IMR-90 (cell line): ENCODE measurements around the gene ACAP1. TPM values are rescaled to one million over a fixed set of nuclear protein-coding genes. Genes with fewer than 3 reads are reported as not detected.

Experiments used
- ATAC-seq: fragments of 200-7000 bp; cut with Tn5 transposase; 2 replicates; pipeline ENCODE4 v1.9.1; 2020; ENCODE audit warnings: low read depth, mild to moderate bottlenecking, moderate library complexity
- BruUV-seq: library from RNA; stranded (reverse); fragments of 400-500 nt; replicated peaks from 2 replicates; lab custom pipeline; 2021; lab: Mats Ljungman, UMichigan
- CTCF ChIA-PET: fragments of 300-600 bp; formaldehyde crosslinking; extraction: SDS; loops from one replicate; lab custom pipeline; 2021; ENCODE audit warnings: antibody characterized with exemption; lab: Yijun Ruan, JAX
- POLR2A ChIA-PET: fragments of 300-600 bp; sonication (Branson Sonifier 250); formaldehyde crosslinking; loops from one replicate; lab custom pipeline; 2022; ENCODE audit warnings: antibody characterized with exemption; ENCODE audit not compliant: unreplicated experiment; lab: Charles Lee
- DNase-seq: peaks from one replicate; pipeline ENCODE4 v3.0.0; 2013
- H2AFZ ChIP-seq: replicated peaks from 2 replicates; pipeline ENCODE3; 2013; ENCODE audit warnings: low read length, mild to moderate bottlenecking; ENCODE audit not compliant: poor library complexity
- H2AK5ac ChIP-seq: 2 replicates; pipeline ENCODE4 v1.6.1; 2013; ENCODE audit warnings: low read depth, low read length, inconsistent platforms
- H2AK9ac ChIP-seq: replicated peaks from 2 replicates; pipeline ENCODE3; 2013; ENCODE audit warnings: mild to moderate bottlenecking, low read depth, low read length, moderate library complexity; ENCODE audit not compliant: poor library complexity
- H2BK120ac ChIP-seq: 2 replicates; pipeline ENCODE4 v1.6.1; 2013; ENCODE audit warnings: low read depth, low read length, inconsistent platforms
- H2BK15ac ChIP-seq: 3 replicates; pipeline ENCODE4 v1.6.1; 2013; ENCODE audit warnings: low read depth, low read length, inconsistent platforms
- H2BK20ac ChIP-seq: 2 replicates; pipeline ENCODE4 v1.6.1; 2013; ENCODE audit warnings: low read depth, mild to moderate bottlenecking, inconsistent platforms, low read length, moderate library complexity
- H2BK5ac ChIP-seq: 2 replicates; pipeline ENCODE4 v1.6.1; 2013; ENCODE audit warnings: mild to moderate bottlenecking, low read depth, low read length, inconsistent platforms; ENCODE audit not compliant: poor library complexity, severe bottlenecking
- H3K14ac ChIP-seq: replicated peaks from 2 replicates; pipeline ENCODE4 v1.6.1; 2013; ENCODE audit warnings: low read depth, low read length, inconsistent platforms
- H3K18ac ChIP-seq: 2 replicates; pipeline ENCODE4 v1.6.1; 2013; ENCODE audit warnings: low read depth, low read length, control low read depth
- H3K23ac ChIP-seq: 2 replicates; pipeline ENCODE4 v1.6.1; 2013; ENCODE audit warnings: low read depth, low read length, inconsistent platforms
- H3K27ac ChIP-seq: 2 replicates; pipeline ENCODE4 v1.5.1; 2013; ENCODE audit warnings: mild to moderate bottlenecking, control low read depth, low read length; ENCODE audit not compliant: insufficient read depth
- H3K27me3 ChIP-seq: 2 replicates; pipeline ENCODE4 v1.6.1; 2013; ENCODE audit warnings: low read length; ENCODE audit not compliant: control insufficient read depth, insufficient read depth
- H3K36me3 ChIP-seq: 2 replicates; pipeline ENCODE4 v1.6.1; 2013; ENCODE audit warnings: low read length, mixed read lengths; ENCODE audit not compliant: control insufficient read depth, insufficient read depth
- H3K4ac ChIP-seq: 2 replicates; pipeline ENCODE4 v1.6.1; 2013; ENCODE audit warnings: low read depth, low read length, inconsistent platforms
- H3K4me1 ChIP-seq: 2 replicates; pipeline ENCODE4 v1.6.1; 2013; ENCODE audit warnings: low read length, mixed read lengths; ENCODE audit not compliant: control insufficient read depth, insufficient read depth
- H3K4me2 ChIP-seq: 2 replicates; pipeline ENCODE4 v1.6.1; 2013; ENCODE audit warnings: low read depth, mild to moderate bottlenecking, control low read depth, low read length, moderate library complexity
- H3K4me3 ChIP-seq: 2 replicates; pipeline ENCODE4 v1.5.1; 2013; ENCODE audit warnings: low read depth, mild to moderate bottlenecking, control low read depth, low read length, moderate library complexity; ENCODE audit not compliant: insufficient read depth
- H3K56ac ChIP-seq: 2 replicates; pipeline ENCODE4 v1.6.1; 2013; ENCODE audit warnings: low read length, inconsistent platforms; ENCODE audit not compliant: insufficient read depth; ENCODE audit errors: extremely low read depth
- H3K79me1 ChIP-seq, 2 experiments: 2 replicates each; pipeline ENCODE4 v1.6.1; 2013; ENCODE audit warnings: low read length in 2 of 2, inconsistent platforms in 1 of 2, low read depth in 1 of 2
- H3K9ac ChIP-seq: 2 replicates; pipeline ENCODE4 v1.6.1; 2013; ENCODE audit warnings: low read depth, low read length, control low read depth
- H3K9me1 ChIP-seq: 2 replicates; pipeline ENCODE4 v1.6.1; 2013; ENCODE audit warnings: low read length, inconsistent platforms; ENCODE audit not compliant: insufficient read depth
- H3K9me3 ChIP-seq: 2 replicates; pipeline ENCODE4 v1.6.1; 2013; ENCODE audit warnings: low read length; ENCODE audit not compliant: control insufficient read depth, insufficient read depth
- H4K20me1 ChIP-seq: 2 replicates; pipeline ENCODE4 v1.6.1; 2013; ENCODE audit warnings: low read length, inconsistent platforms; ENCODE audit not compliant: insufficient read depth
- H4K5ac ChIP-seq: 2 replicates; pipeline ENCODE4 v1.6.1; 2013; ENCODE audit warnings: mild to moderate bottlenecking, low read depth, low read length, control low read depth
- H4K8ac ChIP-seq, 2 experiments: 2 replicates each; pipeline ENCODE4 v1.6.1; 2013; ENCODE audit warnings: low read depth in 2 of 2, low read length in 2 of 2, control low read depth in 1 of 2, inconsistent platforms in 1 of 2
- H4K91ac ChIP-seq: 2 replicates; pipeline ENCODE4 v1.6.1; 2013; ENCODE audit warnings: low read depth, low read length, inconsistent platforms; ENCODE audit not compliant: insufficient read depth
- BHLHE40 ChIP-seq: fragments of 150-350 bp; IDR thresholded peaks from 2 replicates; pipeline ENCODE4 v1.6.1; 2016; ENCODE audit warnings: mild to moderate bottlenecking, low read depth, low read length
- CEBPB ChIP-seq: IDR thresholded peaks from 2 replicates; pipeline ENCODE4 v1.6.1; 2012; ENCODE audit warnings: low read depth, low read length, improper control_type of control experiment
- CHD1 ChIP-seq: IDR thresholded peaks from 2 replicates; pipeline ENCODE4 v1.6.1; 2012; ENCODE audit warnings: low read depth, low read length, improper control_type of control experiment
- CTCF ChIP-seq: conservative IDR thresholded peaks from 2 replicates; pipeline ENCODE4 v1.5.1; 2012; ENCODE audit warnings: mild to moderate bottlenecking, low read depth, low read length, improper control_type of control experiment
- ELK1 ChIP-seq: fragments of 150-350 bp; IDR thresholded peaks from 2 replicates; pipeline ENCODE4 v1.6.1; 2016; ENCODE audit warnings: low read depth, mild to moderate bottlenecking, low read length, moderate library complexity, borderline replicate concordance
- FOS ChIP-seq: fragments of 150-350 bp; IDR thresholded peaks from 2 replicates; pipeline ENCODE4 v1.6.1; 2016; ENCODE audit warnings: low read depth, low read length
- MAFK ChIP-seq: IDR thresholded peaks from 2 replicates; pipeline ENCODE4 v1.6.1; 2012; ENCODE audit warnings: low read depth, low read length, improper control_type of control experiment
- MAZ ChIP-seq: IDR thresholded peaks from 2 replicates; pipeline ENCODE4 v1.6.1; 2012; ENCODE audit warnings: low read depth, mild to moderate bottlenecking, low read length, improper control_type of control experiment, moderate library complexity, borderline replicate concordance
- MXI1 ChIP-seq: IDR thresholded peaks from 2 replicates; pipeline ENCODE4 v1.6.1; 2012; ENCODE audit warnings: low read depth, mild to moderate bottlenecking, low read length, moderate library complexity, borderline replicate concordance
- NFE2L2 ChIP-seq: fragments of 150-350 bp; IDR thresholded peaks from 2 replicates; pipeline ENCODE4 v1.6.1; 2016; ENCODE audit warnings: low read depth, mild to moderate bottlenecking, low read length
- POLR2A ChIP-seq: IDR thresholded peaks from 2 replicates; pipeline ENCODE4 v1.6.1; 2012; ENCODE audit warnings: mild to moderate bottlenecking, low read depth, low read length
- RAD21 ChIP-seq: IDR thresholded peaks from 2 replicates; pipeline ENCODE4 v1.6.1; 2012; ENCODE audit warnings: low read length, improper control_type of control experiment
- RCOR1 ChIP-seq: IDR thresholded peaks from 2 replicates; pipeline ENCODE4 v1.6.1; 2012; ENCODE audit warnings: mild to moderate bottlenecking, low read length, improper control_type of control experiment; ENCODE audit not compliant: insufficient replicate concordance
- RFX5 ChIP-seq: IDR thresholded peaks from 2 replicates; pipeline ENCODE4 v1.8.0; 2012; ENCODE audit warnings: low read depth, mild to moderate bottlenecking, low read length, moderate library complexity
- SMC3 ChIP-seq: fragments of 150-350 bp; IDR thresholded peaks from 2 replicates; pipeline ENCODE4 v1.6.1; 2016; ENCODE audit warnings: low read depth, mild to moderate bottlenecking, antibody characterized with exemption, low read length, moderate library complexity
- WGBS, 2 experiments: methylation state at CpG; one replicate each; pipeline versions ENCODE4 v1.1.5 to v1.1.7; 2013; ENCODE audit warnings: missing lambda C conversion rate in 2 of 2; ENCODE audit not compliant: insufficient read length in 1 of 2; ENCODE audit errors: extremely low coverage in 2 of 2; 5-methylcytosine and 5-hydroxymethylcytosine counted together
- dilution Hi-C: fragments of 300-500 bp; cut with HindIII; formaldehyde crosslinking; loops from one replicate; pipeline ENCODE4 v1.14.3; 2018; ENCODE audit warnings: low sequenced_read_pairs; ENCODE audit not compliant: unreplicated experiment
- in situ Hi-C: fragments of 300-500 bp; cut with MboI; formaldehyde crosslinking; loops from 3 replicates; pipeline ENCODE4 v1.14.3; 2019; ENCODE audit warnings: low sequenced_read_pairs, inconsistent platforms, mixed read lengths
- intact Hi-C: fragments of 100-400 bp; cut with micrococcal nuclease; formaldehyde crosslinking; loops from 2 replicates; pipeline ENCODE4 v1.10.0; 2022
- polyA plus RNA-seq, 3 experiments: library from polyadenylated mRNA; depleted of rRNA; stranded (reverse); fragments of >200 nt; gene quantifications; 2 replicates each; pipeline ENCODE4 v1.2.3, GENCODE V29; 2012; ENCODE audit warnings: low replicate concordance in 1 of 3
- total RNA-seq: library from RNA; depleted of rRNA; stranded (reverse); fragments of >200 nt; gene quantifications from 2 replicates; pipeline ENCODE4 v1.2.3, GENCODE V29; 2012

ACAP1 gene
- total and polyA plus RNA-seq, 2 of the 4 experiments (the other 2 are of a cell fraction), result under 0.01 to 2.1 TPM

GRCh38 chr17:7328840-7329373, 7.4 kb upstream of the ACAP1 start, which contains the start of gene NEURL4:
Gene NEURL4 (minus strand): TSS chr17:7329335. CDS start chr17:7329312, 23 bp downstream.
- Histone ChIP-seq H2AFZ (peak within 1 kb of the TSS; percentile 97), H2BK5ac (peak within 1 kb of the TSS; percentile 88), H4K5ac (peak within 1 kb of the TSS; percentile 44), H3K27ac (peak within 1 kb of the TSS; percentile 87), H3K14ac (peak within 1 kb of the TSS; percentile 95), H2BK20ac (no peak within 1 kb of the TSS), H3K9me3 (no peaks in the 10 kb centered on the region), H3K4me1 (peaks cover 5% of the 10 kb centered on the region; the same call in 1 of the 2 replicates), H3K4me2 (peak within 1 kb of the TSS; percentile 93), H4K8ac (peak within 1 kb of the TSS; percentile 39 to 89; a peak in 3 of 4 replicates), H2AK5ac (peak within 1 kb of the TSS; percentile 92), H2BK120ac (peak within 1 kb of the TSS; percentile 71), H3K18ac (peak within 1 kb of the TSS; percentile 11; the same call in 1 of the 2 replicates), H3K36me3 (peaks cover 18% of the 10 kb centered on the region), H3K4me3 (peak within 1 kb of the TSS; percentile 86), H2AK9ac (peak within 1 kb of the TSS; percentile 94), H4K91ac (peak within 1 kb of the TSS; percentile 78), H3K9me1 (peaks cover 6% of the 10 kb centered on the region; the same call in 1 of the 2 replicates), H3K56ac (peak within 1 kb of the TSS; percentile 76), H3K79me1 (peaks cover 10 to 29% of the 10 kb centered on the region in 2 experiments; a peak in 3 of 4 replicates), H3K4ac (peak within 1 kb of the TSS; percentile 86), H3K9ac (peak within 1 kb of the TSS; percentile 94), H3K23ac (peak within 1 kb of the TSS; percentile 94), H4K20me1 (peaks cover 7% of the 10 kb centered on the region), H3K27me3 (no peaks in the 10 kb centered on the region; the same call in 1 of the 2 replicates), H2BK15ac (no peak within 1 kb of the TSS)
- ChIA-PET CTCF (interaction anchor here (0.6 kb wide), 1 partner anchor 344 kb away, joined by 3 read pairs; no protein-coding TSS in a partner anchor), POLR2A (no interaction called here)
- no peak for DNase-seq
- peak; percentile 10 for ATAC-seq
- 1% methylated on average over 18 of the region's 50 CpGs; no CpG with 5 or more reads in 1 of the 2 experiments for WGBS, 2 experiments
- intact Hi-C loops (loop anchor here (10.0 kb wide), 1 partner anchor 236 kb away; the partner anchor contains the start of gene SENP3), in situ Hi-C loops (no loop called here), dilution Hi-C loops (no loop called here)
- no TSS peak for BruUV-seq
- TF ChIP-seq NFE2L2, result no peak
- TF ChIP-seq MAZ, result no peak
- TF ChIP-seq SMC3, result no peak
- TF ChIP-seq RFX5, result no peak
- no peak for TF ChIP-seq CEBPB
- TF ChIP-seq CTCF, result no peak
- no peak for TF ChIP-seq MXI1
- no peak for TF ChIP-seq BHLHE40
- TF ChIP-seq MAFK, result no peak
- no peak for TF ChIP-seq POLR2A
- TF ChIP-seq ELK1, result no peak
- TF ChIP-seq RCOR1, result no peak
- no peak for TF ChIP-seq RAD21
- no peak for TF ChIP-seq FOS
- no peak for TF ChIP-seq CHD1
